HCT116 (cell line): ENCODE results near the gene DBNL.

Source experiments
- CEBPB ChIP-seq: IDR thresholded peaks from 2 replicates; pipeline ENCODE4 v1.6.1; 2012; ENCODE audit warnings: low read depth
- EZH2 ChIP-seq: fragments of 200-600 bp; sonication (generic); IDR thresholded peaks from 2 replicates; pipeline ENCODE4 v1.6.1; 2017; ENCODE audit warnings: antibody characterized with exemption, mixed run types
- POLR2A ChIP-seq: IDR thresholded peaks from 2 replicates; pipeline ENCODE4 v1.7.0; 2011; ENCODE audit warnings: borderline replicate concordance; ENCODE audit not compliant: insufficient read depth, insufficient read length; ENCODE audit errors: extremely low read depth
- POLR2AphosphoS5 ChIP-seq: IDR thresholded peaks from 2 replicates; pipeline ENCODE4 v1.6.1; 2011; ENCODE audit warnings: mild to moderate bottlenecking, low read depth, low read length, moderate library complexity
- SIN3A ChIP-seq: IDR thresholded peaks from 2 replicates; pipeline ENCODE4 v1.6.1; 2012; ENCODE audit warnings: low read depth
- SP1 ChIP-seq: IDR thresholded peaks from 2 replicates; pipeline ENCODE4 v1.6.1; 2012; ENCODE audit warnings: low read depth
- ZNF274 ChIP-seq: fragments of 200-500 bp; sonication (Bioruptor generic); IDR thresholded peaks from 2 replicates; pipeline ENCODE4 v1.6.1; 2014; ENCODE audit warnings: mild to moderate bottlenecking, low read depth, low read length, inconsistent platforms
- TF ChIP-seq, protein P1 (sequence below): IDR thresholded peaks from 2 replicates; pipeline ENCODE4 v1.6.1; 2012
- TF ChIP-seq, protein P2 (sequence below), 3 experiments: fragments of 200-600 bp in 1 of 3; sonication (generic) in 1 of 3; IDR thresholded peaks in 2 of 3; conservative IDR thresholded peaks in 1 of 3; 2 replicates each; pipeline ENCODE4 v1.5.1; 2012 to 2017; ENCODE audit warnings: low read depth in 2 of 3, low read length in 2 of 3, antibody characterized with exemption in 1 of 3, borderline replicate concordance in 1 of 3, control low read depth in 1 of 3, mild to moderate bottlenecking in 1 of 3, mixed read lengths in 1 of 3, mixed run types in 1 of 3, moderate library complexity in 1 of 3; ENCODE audit not compliant: insufficient read depth in 1 of 3
- TF ChIP-seq, protein P3 (sequence below): IDR thresholded peaks from 2 replicates; pipeline ENCODE4 v1.6.1; 2012; ENCODE audit warnings: low read depth
- TF ChIP-seq, protein P4 (sequence below): IDR thresholded peaks from 2 replicates; pipeline ENCODE4 v1.6.1; 2012

DNA sequence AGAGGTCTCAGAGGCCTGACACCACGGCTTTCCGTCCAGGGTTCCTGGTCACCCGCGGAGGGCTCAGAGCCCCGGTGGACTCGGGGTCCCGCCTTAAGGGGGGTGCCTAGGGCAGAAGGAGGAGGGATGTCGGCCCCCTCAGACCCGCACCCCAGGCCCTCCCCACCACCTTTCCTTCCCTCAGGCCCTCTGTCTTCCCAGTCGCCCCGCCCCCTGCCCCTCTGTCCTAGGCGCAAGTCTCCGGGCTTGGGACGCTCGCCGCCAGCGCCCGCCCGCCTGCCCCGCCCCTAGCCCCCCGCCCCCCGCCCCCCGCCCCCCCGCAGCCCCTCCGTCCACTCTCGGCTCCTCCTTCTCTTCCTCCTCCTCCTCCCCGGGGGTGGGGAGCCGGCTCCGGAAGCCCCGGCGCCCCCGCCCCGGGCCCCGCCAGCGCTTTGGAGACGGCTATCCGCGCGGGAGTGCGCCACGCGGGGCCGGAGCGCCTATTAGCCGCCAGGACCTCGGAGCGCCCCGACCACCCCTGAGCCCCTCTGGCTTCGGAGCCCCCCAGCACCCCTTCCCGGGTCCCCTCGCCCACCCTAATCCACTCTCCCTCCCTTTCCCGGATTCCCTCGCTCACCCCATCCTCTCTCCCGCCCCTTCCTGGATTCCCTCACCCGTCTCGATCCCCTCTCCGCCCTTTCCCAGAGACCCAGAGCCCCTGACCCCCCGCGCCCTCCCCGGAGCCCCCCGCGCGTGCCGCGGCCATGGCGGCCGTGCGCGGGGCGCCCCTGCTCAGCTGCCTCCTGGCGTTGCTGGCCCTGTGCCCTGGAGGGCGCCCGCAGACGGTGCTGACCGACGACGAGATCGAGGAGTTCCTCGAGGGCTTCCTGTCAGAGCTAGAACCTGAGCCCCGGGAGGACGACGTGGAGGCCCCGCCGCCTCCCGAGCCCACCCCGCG lies 59.7 kb downstream of the DBNL start, which contains the start of gene AEBP1:
- no peak for TF ChIP-seq ZNF274
- TF ChIP-seq, protein P1, sequence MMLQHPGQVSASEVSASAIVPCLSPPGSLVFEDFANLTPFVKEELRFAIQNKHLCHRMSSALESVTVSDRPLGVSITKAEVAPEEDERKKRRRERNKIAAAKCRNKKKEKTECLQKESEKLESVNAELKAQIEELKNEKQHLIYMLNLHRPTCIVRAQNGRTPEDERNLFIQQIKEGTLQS: no peak
- no peak for TF ChIP-seq SIN3A
- TF ChIP-seq, protein P2, sequence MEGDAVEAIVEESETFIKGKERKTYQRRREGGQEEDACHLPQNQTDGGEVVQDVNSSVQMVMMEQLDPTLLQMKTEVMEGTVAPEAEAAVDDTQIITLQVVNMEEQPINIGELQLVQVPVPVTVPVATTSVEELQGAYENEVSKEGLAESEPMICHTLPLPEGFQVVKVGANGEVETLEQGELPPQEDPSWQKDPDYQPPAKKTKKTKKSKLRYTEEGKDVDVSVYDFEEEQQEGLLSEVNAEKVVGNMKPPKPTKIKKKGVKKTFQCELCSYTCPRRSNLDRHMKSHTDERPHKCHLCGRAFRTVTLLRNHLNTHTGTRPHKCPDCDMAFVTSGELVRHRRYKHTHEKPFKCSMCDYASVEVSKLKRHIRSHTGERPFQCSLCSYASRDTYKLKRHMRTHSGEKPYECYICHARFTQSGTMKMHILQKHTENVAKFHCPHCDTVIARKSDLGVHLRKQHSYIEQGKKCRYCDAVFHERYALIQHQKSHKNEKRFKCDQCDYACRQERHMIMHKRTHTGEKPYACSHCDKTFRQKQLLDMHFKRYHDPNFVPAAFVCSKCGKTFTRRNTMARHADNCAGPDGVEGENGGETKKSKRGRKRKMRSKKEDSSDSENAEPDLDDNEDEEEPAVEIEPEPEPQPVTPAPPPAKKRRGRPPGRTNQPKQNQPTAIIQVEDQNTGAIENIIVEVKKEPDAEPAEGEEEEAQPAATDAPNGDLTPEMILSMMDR (IDR thresholded peaks at IDR 0.05 in 2 of 3, conservative IDR thresholded peaks at IDR 0.05 in 1 of 3; ENCODE audit: borderline replicate concordance in 1 of 3, insufficient read depth in 1 of 3, low read depth in 2 of 3, low read length in 2 of 3): no peak
- TF ChIP-seq, protein P3, sequence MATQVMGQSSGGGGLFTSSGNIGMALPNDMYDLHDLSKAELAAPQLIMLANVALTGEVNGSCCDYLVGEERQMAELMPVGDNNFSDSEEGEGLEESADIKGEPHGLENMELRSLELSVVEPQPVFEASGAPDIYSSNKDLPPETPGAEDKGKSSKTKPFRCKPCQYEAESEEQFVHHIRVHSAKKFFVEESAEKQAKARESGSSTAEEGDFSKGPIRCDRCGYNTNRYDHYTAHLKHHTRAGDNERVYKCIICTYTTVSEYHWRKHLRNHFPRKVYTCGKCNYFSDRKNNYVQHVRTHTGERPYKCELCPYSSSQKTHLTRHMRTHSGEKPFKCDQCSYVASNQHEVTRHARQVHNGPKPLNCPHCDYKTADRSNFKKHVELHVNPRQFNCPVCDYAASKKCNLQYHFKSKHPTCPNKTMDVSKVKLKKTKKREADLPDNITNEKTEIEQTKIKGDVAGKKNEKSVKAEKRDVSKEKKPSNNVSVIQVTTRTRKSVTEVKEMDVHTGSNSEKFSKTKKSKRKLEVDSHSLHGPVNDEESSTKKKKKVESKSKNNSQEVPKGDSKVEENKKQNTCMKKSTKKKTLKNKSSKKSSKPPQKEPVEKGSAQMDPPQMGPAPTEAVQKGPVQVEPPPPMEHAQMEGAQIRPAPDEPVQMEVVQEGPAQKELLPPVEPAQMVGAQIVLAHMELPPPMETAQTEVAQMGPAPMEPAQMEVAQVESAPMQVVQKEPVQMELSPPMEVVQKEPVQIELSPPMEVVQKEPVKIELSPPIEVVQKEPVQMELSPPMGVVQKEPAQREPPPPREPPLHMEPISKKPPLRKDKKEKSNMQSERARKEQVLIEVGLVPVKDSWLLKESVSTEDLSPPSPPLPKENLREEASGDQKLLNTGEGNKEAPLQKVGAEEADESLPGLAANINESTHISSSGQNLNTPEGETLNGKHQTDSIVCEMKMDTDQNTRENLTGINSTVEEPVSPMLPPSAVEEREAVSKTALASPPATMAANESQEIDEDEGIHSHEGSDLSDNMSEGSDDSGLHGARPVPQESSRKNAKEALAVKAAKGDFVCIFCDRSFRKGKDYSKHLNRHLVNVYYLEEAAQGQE: no peak
- TF ChIP-seq CEBPB: no peak
- no peak for TF ChIP-seq EZH2
- no peak for TF ChIP-seq POLR2A
- no peak for TF ChIP-seq POLR2AphosphoS5
- TF ChIP-seq, protein P4, sequence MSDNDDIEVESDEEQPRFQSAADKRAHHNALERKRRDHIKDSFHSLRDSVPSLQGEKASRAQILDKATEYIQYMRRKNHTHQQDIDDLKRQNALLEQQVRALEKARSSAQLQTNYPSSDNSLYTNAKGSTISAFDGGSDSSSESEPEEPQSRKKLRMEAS: no peak
- no peak for TF ChIP-seq SP1
